Calu3 (cell line): ENCODE measurements around the gene EGFL7. TPM values are rescaled to one million over a fixed set of nuclear protein-coding genes. Genes with fewer than 3 reads are reported as not detected.
"Not testable (repeated sequence)": the region's sequence is repeated elsewhere in the genome, so short reads cannot be mapped to it uniquely, and the experiment has no call there.

ENCODE experiments used
- BruUV-seq: library from RNA; stranded (reverse); fragments of 400-500 nt; replicated peaks from 2 replicates; lab custom pipeline; 2021; lab: Mats Ljungman, UMichigan
- CTCF ChIA-PET: fragments of 300-600 bp; sonication (Branson Sonifier 250); formaldehyde crosslinking; loops from one replicate; lab custom pipeline; 2022; ENCODE audit warnings: antibody characterized with exemption; lab: Charles Lee
- DNase-seq: peaks from one replicate; pipeline ENCODE4 v3.0.0; 2022
- H3K27ac Mint-ChIP-seq: one replicate; pipeline ENCODE4 v1.8.0; 2022; ENCODE audit warnings: mixed read lengths; ENCODE audit not compliant: unreplicated experiment
- H3K27me3 Mint-ChIP-seq: one replicate; pipeline ENCODE4 v1.8.0; 2022; ENCODE audit warnings: mixed read lengths; ENCODE audit not compliant: unreplicated experiment
- H3K36me3 Mint-ChIP-seq: one replicate; pipeline ENCODE4 v1.8.0; 2022; ENCODE audit warnings: mild to moderate bottlenecking, moderate library complexity, mixed read lengths; ENCODE audit not compliant: insufficient read depth, unreplicated experiment
- H3K4me1 Mint-ChIP-seq: one replicate; pipeline ENCODE4 v1.8.0; 2022; ENCODE audit warnings: mild to moderate bottlenecking, low read depth, mixed read lengths; ENCODE audit not compliant: unreplicated experiment
- H3K4me3 Mint-ChIP-seq: one replicate; pipeline ENCODE4 v1.8.0; 2022; ENCODE audit warnings: mild to moderate bottlenecking, low read depth, moderate library complexity, mixed read lengths; ENCODE audit not compliant: unreplicated experiment
- H3K9me3 Mint-ChIP-seq: one replicate; pipeline ENCODE4 v1.8.0; 2022; ENCODE audit warnings: low read depth, mixed read lengths; ENCODE audit not compliant: unreplicated experiment
- CTCF ChIP-seq: fragments of 200-600 bp; IDR thresholded peaks from one replicate; pipeline ENCODE4 v1.8.0; 2022; ENCODE audit warnings: antibody characterized with exemption; ENCODE audit not compliant: unreplicated experiment
- intact Hi-C: fragments of 100-400 bp; cut with micrococcal nuclease; formaldehyde crosslinking; loops from one replicate; pipeline ENCODE4 v1.10.0; 2022; ENCODE audit not compliant: unreplicated experiment
- total RNA-seq: library from RNA; stranded (reverse); gene quantifications from 2 replicates; pipeline ENCODE4 v1.2.3, GENCODE V29; 2022

Gene EGFL7
- total RNA-seq, 1 experiment from 2014 or later, result 1.3 TPM

GRCh38 chr9:136629879-136630661, 32.6 kb upstream of the EGFL7 start:
- Mint-ChIP-seq H3K27ac (no peak overlapping the region), H3K36me3 (no peaks in the 10 kb centered on the region), H3K4me1 (no peaks in the 10 kb centered on the region), H3K9me3 (no peaks in the 10 kb centered on the region), H3K4me3 (no peak overlapping the region), H3K27me3 (peaks cover 10% of the 10 kb centered on the region)
- DNase-seq, result peak; percentile 71
- intact Hi-C loops, result no loop called here
- TF ChIP-seq CTCF, result peak; percentile 42
- CTCF ChIA-PET, result no interaction called here
- no TSS peak for BruUV-seq

GRCh38 chr9:136630662-136630992, 32.1 kb upstream of the EGFL7 start:
- Mint-ChIP-seq H3K36me3 (no peaks in the 10 kb centered on the region), H3K9me3 (no peaks in the 10 kb centered on the region), H3K4me1 (no peaks in the 10 kb centered on the region), H3K27ac (no peak overlapping the region), H3K4me3 (no peak overlapping the region), H3K27me3 (peaks cover 12% of the 10 kb centered on the region)
- no TSS peak for BruUV-seq
- no peak for TF ChIP-seq CTCF
- intact Hi-C loops, result no loop called here
- no peak for DNase-seq
- CTCF ChIA-PET, result no interaction called here

- H3K4me3 Mint-ChIP-seq, result no peak overlapping the region
- peaks cover 12% of the 10 kb centered on the region for H3K27me3 Mint-ChIP-seq
- H3K27ac Mint-ChIP-seq, result no peak overlapping the region
- peak; percentile 72 for TF ChIP-seq CTCF
- peak; percentile 73 for DNase-seq
- intact Hi-C loops, result loop anchor here (1.0 kb wide), 1 partner anchor 146 kb away; no protein-coding TSS in a partner anchor
- CTCF ChIA-PET, result interaction anchor here (1.2 kb wide), 2 partner anchors 142 to 147 kb away, joined by 11 to 20 read pairs; no protein-coding TSS in a partner anchor
- H3K4me1 Mint-ChIP-seq, result no peaks in the 10 kb centered on the region
- BruUV-seq, result no TSS peak
- H3K9me3 Mint-ChIP-seq, result no peaks in the 10 kb centered on the region
- H3K36me3 Mint-ChIP-seq, result no peaks in the 10 kb centered on the region
Observed at GRCh38 chr9:136631038-136632000, 31.4 kb upstream of the EGFL7 start.

GRCh38 chr9:136632072-136632471, 30.6 kb upstream of the EGFL7 start:
- CTCF ChIA-PET, result interaction anchor here (1.2 kb wide), 2 partner anchors 143 to 147 kb away, joined by 11 to 20 read pairs; no protein-coding TSS in a partner anchor

GRCh38 chr9:136632491-136633106, 30.1 kb upstream of the EGFL7 start:
- BruUV-seq, H3K4me1 Mint-ChIP-seq, intact Hi-C loops, H3K36me3 Mint-ChIP-seq, DNase-seq, H3K27ac Mint-ChIP-seq, H3K4me3 Mint-ChIP-seq, H3K9me3 Mint-ChIP-seq, CTCF ChIA-PET: not testable (repeated sequence)
- H3K27me3 Mint-ChIP-seq, result peaks cover 12% of the 10 kb centered on the region

More at GRCh38 chr9:136632072-136632471, 30.6 kb upstream of the EGFL7 start:
- DNase-seq, H3K9me3 Mint-ChIP-seq, intact Hi-C loops, H3K4me3 Mint-ChIP-seq, BruUV-seq, H3K4me1 Mint-ChIP-seq, H3K36me3 Mint-ChIP-seq, H3K27ac Mint-ChIP-seq: not testable (repeated sequence)
- H3K27me3 Mint-ChIP-seq, result peaks cover 12% of the 10 kb centered on the region
